NCI-H187 (cell line): ENCODE measurements around the gene KREMEN2.
A peak's percentile ranks its signal among the peaks of the same experiment; 100 is the strongest.

ENCODE experiments used
- DNase-seq, 2 experiments: peaks; one replicate each; lab custom pipeline; 2025; lab: John Stamatoyannopoulos, UW

The KREMEN2 gene

DNA sequence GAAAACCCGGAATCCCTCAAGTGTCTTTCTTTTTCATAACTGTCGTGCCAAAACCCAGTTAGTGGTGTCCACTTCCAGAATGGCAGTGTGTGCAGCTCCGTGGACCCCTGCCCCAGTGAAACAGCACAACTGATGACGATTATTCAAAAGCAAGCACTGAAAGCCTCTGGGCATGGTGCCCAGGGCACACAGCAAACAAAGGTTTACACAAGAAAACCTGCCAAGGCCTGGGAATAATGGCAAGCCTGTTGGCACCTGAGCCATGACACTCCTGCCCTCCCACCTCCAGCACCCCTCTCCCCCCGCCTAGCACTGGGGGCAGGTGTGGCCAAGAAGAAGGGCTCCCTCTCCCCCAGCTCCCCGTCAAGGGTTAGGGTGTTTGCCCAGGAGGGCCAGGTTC is 13.4 kb downstream of the KREMEN2 start:
- no peak for DNase-seq

DNA sequence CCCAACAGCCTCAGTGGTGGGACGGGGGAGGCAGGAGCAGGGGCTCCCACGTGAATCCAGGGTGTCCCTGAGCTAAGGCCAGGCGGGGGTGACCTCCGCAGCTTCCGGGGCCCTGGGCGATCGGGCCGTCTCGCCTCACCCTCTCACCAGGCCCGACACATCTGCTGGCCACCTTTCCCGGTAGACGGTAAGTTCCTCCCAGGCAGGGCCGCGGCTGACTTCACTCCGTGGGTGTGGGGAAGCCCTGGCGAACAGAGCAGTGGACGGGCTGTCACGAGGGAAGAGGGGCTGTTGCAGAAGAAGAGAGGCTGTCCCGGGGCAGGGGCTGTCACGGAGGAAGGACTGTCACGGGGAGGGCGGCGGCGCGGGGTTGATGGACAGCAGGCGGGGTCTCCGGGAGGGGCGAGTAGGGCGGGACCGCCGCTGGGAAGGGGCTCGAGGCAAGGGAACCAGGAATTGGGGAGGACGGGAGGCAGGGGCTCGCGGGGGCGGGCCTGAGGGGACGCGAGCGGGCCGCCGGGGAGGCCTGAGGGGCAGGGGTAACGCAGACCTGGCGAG is 15.7 kb downstream of the KREMEN2 start:
- DNase-seq: no peak

DNA sequence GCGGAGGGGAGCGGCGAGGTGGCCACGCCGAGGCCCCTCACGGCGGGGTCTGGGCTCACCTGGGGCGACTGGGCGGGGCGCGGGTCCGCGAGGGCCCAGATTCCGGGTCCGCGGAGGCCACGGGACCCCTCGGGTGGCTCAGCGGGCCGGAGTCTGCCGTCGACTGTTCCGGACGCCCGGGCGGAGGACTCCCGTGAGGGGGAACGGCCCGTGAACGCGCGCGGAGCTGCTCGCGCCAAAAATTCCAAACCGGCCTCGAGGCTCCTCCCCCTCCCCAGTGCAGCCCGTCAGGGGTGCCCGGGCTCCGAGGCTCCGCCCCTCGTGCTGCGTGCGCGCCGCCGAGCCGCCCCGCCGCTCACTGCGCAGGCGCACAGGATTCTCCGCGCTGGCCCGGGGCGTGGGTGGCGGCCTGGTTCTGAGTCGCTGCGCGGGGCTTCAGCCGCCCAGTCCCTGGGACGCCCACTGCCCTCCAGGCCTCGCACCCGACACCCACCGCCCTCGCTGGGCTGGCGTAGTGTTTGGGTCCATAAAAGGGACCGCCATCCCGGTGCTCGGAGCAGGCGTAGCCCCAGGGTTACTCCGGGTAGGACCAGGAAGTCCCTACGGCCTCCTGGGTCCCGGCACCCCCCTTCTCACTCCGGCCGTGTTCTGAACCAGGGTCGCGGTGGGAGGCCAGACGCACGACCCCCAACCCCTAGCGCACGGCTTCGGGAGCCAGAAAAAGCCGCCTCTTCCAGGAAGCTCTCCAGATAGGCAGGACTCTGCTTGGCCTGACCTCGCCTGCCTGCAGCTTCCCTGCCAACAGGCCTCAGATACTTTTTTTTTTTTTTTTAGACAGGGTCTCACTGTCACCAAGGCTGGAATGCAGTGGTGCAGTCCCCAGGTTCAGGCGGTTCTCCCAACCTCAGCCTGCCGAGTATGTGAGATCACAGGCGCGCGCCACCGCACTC is 16.4 kb downstream of the KREMEN2 start, which contains the start of gene PKMYT1:
Gene PKMYT1 (minus strand): TSS at position 220 of the 950 bp plus-strand sequence. CDS start 789 bp downstream, outside the sequence.
- DNase-seq: peak; percentile 89 to 95

DNA sequence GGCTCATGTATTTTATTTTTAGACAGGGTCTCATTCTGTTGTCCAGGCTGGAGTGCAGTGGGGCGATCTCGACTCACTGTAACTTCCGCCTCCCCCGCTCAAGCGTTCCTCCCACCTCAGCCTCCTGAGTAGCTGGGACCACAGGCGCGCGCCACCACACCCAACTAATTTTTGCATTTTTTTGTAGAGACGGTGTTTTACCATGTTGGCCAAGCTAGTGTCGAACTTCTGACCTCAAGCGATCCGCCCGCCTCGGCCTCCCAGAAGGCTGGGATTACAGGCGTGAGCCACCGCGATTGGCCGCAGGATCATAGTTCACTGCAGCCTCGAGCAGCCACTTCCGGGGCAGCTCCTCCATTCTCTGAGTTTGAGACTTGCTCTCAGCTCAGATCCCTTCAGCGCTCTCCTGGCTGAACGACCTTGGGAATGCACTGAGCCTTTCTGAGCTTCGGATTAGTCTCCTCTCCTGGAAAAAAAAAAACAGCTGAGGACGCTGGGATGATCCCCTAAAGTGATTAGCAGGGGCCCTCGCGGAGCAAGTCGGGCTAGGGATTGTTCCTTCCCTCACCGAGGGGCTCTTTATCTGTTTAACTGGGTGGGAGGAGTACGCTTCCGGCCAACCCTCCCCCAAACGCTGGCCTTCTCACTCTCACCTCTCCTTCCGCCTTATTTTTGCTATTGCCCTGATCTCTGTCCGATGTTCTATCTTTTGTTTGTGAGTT is 17.3 kb downstream of the KREMEN2 start:
- no peak for DNase-seq

DNA sequence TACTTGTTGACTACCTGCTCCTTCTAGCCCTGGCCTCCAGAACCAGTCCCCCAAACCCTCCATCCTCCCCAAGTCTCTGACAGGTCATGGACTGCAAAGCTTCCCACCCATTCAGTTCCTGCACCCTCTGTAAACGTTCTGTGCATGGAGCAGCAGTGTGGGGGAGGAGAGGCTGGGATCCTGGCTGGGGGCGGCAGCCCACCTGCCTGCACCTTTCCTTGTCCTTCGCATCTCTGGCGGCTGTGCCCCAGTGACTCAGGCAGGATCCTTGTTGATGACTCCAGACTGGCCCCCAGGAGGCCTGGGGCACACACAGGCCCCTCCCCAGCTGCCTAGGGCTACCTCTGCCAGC is 17.8 kb downstream of the KREMEN2 start:
- DNase-seq: no peak

DNA sequence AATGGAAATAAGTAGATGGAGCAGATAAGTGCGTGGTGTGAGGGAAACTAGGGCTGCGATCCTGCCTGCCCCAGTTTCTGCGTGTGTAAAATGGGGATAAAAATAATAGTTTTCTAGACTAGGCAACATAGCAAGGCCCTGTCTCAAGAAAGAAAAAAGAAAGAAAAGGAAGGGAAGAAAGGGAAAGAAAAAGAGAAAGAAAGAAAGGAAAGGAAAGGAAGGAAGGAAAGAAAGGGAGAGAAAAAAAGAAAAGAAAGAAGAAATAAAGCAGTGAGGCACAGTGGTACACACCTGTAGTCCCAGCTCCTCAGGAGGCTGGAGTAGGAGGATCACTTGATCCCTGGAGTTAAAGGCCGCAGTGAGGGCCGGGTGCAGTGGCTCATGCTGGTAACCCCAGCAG is 18.3 kb downstream of the KREMEN2 start:
- no peak for DNase-seq

DNA sequence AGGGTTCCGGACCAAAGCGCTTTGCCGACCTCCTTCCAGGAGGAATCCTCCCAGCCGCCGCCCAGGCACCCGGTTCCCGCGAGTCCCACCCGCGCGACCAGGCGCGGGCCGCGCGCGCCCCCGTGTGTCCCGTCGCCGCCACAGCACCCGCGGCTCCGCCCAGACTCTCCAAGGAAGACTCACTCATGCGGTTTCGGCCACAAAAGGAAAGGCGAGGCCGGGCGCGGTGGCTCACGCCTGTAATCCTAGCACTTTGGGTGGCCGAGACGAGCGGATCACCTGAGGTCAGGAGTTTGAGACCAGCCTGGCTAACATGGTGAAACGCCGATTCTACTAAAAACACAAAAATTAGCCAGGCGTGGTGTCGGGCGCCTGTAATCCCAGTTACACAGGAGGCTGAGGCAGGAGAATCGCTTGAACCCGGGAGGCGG is 19.6 kb downstream of the KREMEN2 start:
- DNase-seq: peak; percentile 84 to 85

DNA sequence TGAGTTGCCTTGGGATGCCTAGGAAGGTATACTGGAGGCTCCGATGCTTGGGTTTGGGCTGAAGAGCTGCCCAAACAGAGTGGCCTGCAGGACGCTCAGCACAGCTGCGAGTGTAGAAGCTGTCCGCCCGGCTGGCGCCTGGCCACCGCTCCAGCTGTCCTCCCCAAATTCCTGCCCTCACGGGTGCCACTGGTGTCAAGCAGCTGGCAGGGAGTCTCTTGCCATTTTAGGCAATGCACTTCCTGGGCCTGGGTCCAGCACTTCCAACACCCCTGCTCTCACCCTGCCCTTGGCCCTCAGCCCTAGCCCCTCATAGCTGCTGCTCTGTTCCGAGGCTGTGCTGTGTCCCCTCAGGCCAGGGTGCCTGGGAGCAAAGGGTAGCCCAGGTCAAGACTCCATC is 21.4 kb downstream of the KREMEN2 start:
- no peak for DNase-seq

DNA sequence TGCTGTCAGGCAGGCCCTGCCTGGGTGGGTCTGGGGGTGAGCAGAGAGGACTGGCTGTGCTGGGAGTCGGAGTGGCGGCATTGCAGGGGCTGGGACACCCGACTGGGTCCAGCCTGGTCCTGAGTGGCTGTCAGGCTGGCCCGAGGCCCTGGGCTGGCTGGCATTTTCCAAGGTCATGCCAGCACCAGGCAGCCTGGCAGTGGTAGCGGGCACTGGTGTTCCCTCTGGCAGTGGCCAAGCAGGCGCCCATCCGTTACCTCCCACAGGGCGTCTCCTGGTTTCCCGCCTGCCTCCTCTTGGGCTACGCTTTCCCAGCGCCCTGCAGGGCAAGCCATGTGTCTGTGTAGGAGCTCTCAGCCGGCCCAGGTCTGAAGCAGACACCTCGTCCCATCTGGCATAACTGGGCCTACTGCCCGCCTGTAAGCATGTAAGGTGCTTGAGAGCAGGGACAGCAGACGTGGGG is 21.8 kb downstream of the KREMEN2 start:
- DNase-seq: no peak

DNA sequence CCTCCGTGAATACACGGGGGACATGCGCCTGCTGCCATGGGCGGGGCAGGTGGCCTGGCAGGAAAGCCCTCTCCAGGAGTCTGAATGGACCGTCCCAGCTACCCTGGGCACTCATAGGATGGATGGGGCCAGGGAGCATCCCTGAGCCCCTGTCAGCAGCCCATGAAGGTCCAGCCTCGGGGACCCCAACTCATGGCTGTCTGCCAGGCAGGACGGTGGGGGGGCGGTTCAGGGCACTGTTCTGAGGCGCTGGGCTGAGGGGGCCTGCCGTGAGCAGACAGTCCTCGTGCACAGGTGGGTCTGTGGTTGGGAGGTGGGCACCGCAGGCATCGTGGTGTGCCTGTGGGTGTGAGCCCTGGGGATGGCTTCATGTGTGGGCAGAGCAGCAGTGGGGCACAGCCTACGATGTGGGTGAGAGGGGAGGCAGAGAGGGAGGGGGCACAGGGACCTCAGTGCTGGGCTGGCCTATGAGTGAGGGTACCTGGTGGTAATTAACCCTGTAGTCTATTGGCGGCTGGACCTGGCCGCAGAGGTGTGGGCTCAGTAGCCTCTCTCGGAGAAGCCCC is 22.6 kb downstream of the KREMEN2 start:
- no peak for DNase-seq

DNA sequence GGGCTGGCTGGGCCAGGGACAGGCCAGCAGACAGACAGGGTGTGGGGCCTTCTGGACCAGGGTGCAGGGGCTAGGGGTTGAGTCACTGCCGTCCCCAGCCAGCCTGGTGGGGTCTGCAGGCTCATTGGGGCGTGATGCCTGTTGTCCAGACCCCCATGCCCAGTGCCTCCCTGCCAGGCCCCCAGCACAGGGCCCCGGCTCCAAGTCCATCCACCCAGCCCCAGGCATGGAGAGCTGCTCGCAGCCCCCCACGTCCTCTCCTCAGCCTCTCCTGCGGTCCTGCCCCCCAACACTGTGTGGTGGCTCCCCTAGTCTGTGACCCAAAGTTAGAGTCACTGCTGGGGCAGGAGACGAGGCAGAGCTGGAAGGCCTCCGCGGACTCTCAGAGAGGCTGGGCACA is 23.2 kb downstream of the KREMEN2 start:
- no peak for DNase-seq

DNA sequence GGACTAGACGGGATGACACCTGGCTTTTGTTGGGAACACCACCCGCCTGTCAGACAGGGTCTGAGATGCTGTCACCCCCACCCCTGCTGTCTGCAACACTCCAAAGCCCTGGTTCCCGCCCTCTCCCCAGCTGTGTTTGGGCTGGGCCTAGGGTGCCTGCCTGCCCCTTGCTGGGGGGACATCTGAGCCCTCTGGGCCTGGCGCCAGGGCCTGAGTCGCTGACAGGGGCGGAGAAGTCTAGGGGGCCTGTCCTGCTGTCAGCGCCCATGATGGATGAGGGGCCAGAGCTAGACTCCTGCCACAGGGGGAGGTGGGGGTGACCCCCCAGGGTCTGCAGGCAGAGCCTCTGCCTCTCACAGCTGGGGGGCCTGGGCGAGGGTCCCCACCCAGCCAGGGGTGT is 23.8 kb downstream of the KREMEN2 start:
- no peak for DNase-seq

DNA sequence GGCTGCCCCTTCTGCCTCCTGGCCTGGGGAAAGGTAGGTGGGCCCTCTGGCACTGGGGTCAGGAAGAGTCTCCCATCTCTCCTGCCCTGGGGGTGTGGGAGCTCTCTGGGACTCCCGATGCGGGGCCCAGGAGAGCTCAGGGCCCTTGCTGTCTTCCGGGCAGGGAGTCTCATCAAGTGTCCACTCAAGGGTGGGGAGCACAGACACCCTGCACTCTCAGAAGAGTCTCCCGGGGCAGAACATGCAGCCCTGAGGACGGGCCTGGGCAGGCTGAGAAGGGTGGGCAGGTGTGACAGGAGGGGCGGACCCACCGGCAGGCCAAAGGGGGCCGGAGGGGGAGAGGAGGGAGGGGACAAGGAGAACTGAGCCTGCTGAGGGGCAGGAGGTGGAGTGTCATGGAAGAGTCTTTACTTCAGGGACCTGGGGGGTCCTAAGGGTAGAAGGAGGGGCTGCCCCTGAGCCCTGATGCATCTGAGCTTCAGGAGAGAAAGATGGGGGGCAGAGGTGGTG is 24.6 kb downstream of the KREMEN2 start:
- no peak for DNase-seq

DNA sequence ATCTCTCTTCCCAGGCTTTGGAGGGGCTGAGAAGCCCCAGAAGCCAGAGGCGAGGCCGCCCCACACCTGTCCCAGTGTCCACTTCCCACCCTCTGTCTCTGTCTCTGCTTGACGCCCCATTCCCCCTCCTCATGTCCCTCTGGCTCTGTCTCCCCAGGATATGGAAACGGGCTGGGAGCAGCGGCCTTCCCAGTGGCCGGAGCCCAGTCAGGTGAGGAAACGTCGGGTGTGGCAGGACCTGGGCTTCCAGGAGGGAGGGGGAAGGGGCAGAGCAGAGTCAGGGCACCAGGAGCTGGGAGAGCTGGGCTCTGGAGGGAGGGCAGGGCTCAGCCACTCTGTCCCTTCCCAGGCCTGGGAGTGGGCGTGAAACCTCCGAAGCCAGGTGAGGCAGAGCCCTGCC is 26.8 kb downstream of the KREMEN2 start:
- no peak for DNase-seq

DNA sequence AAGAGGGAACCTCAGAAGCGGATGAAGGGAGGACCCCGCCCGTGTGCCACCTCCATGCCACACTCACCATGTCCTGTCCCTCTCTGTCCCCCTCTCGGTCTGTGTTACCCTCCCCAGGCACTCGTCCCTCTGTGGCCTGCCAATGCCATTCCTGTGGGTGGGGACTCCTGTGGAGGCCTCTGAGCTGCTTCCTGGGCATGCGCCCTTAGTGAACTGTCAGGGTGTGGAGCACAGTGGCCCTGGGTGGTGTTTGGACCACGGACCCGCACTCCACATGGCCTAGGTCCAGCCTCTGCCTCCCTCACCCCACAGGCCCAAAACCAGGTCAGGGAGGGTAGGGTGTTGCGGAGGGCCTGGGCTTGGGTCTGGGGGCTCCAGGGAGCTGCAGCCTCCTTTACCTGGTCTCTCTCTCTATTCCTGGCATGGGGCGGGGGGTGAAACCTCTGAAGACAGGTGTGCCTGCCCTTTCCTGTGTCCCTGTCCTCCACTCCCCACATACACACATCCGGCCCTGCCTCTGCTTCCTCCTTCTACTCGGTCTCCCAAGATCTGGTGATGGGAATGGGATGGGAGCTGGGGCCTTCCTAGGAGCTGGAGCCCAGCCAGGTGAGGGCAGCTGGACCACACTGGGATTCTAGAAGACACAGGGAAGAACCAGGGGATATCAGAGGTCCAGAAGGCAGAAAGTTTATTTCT is 27.6 kb downstream of the KREMEN2 start:
- DNase-seq: no peak

DNA sequence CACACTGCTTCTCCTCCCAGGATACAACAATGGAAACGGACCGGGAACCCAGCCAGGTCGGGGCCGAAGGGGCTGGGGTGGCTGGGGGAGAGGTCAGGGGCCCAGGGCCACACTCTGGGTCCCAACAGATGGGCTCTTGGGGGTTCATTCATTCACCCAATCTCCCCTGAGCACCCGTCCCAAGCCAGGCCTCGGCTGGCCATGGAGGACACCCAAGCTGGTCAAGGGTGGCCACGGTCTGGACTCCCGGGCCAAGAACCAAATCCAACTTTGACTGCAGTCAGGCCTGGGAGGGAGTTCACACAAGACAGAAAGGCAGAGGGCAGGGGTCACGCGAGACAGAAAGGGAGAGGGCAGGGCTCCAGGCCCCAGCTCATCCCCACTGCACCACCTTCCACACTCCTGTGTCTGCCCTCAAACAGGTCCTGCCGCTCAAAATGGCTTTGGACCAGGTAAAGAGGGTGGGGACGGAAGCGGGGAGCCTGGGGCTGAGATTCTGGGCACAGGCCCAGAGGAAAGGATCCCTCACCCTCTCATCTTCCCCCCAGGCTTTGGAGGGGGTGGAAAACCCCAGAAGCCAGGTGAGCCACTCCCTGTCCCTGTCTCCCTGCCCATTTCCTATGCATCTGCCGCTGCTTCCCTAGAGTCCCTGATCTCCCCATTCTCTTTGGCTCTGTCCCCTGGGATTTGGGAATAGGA is 28.5 kb downstream of the KREMEN2 start:
- DNase-seq: no peak

DNA sequence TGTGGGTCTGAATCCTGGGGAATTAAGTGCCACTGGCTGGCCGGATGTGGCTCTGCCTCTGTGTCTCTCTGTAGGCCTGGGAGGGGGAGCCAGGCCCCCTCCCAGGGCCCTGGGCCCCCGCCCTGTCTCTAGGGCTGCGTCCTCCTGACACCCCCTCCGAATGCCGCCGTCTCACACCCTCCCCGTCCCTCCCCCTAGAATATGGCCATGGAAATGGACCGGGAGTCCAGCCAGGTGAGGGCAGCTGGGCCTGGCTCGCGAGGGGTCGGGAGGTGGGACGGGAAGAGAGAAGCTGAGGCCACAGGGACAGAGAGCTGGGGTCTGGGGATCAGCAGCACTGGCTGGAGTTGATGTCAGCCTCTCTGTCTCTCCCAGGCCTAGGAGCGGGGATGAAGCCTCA is 32.2 kb downstream of the KREMEN2 start:
- DNase-seq: no peak

DNA sequence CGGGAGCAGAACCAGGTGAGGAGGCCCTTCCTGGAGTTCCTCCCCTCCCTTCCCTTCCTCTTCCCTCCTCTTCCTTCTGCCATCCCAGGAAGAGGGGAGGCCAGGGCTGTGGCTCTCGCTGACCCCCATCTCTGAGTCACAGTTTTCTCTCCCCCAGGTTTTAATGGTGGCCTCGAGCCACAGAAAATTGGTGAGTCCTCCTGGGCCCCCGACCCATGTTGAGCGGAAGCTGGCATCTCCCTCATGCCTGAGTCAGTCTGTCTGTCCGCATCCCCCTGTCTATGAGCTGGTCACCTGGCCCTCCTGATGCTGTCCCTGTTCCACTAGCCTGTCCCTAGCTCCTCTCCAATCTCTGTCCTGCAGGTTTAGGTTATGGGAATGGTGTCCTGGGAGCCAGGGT is 35.9 kb downstream of the KREMEN2 start:
- DNase-seq: no peak

DNA sequence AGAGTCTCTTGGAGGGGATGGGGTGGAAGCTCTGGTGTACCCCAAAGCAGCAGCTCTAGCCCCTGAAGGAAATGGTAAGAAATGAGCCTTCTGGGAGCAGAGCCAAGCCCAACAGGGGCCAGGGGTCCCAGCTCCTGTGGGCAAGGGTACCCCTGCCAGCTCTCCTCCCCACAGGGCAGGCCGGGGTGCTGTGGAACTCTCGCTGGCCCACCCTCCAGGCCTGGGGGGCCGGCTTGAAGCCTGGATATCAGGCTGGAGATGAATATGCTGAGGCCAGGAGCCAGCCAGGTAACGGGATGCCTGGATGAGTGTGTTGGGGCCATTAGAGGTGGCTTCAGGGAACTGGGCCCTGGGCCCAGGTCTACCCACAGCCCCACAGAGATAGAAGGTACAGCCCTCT is 36.5 kb downstream of the KREMEN2 start:
- no peak for DNase-seq

DNA sequence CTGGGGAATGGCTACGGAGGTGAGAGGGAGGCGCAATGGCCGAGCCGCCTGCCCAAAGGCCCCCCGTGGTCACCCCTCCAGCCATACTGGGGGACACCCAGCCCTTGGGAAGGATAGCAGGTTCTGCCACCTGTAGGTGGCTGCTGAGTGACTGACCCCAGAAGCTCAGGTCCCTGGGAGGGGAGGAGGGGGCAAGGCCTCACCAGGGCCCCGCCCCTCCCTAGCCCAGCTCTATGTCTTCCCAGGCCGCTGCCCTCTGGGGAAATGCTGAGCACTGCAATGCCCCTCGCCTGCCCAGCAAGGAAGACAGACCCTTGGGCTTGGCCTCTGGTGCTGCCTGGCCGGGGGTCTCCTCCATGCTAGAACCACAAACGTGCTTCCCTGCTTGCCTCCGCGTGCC is 37.2 kb downstream of the KREMEN2 start:
- no peak for DNase-seq
